22Rv1 (cell line): ENCODE measurements around the gene SCAF11.

ENCODE experiments used
- H3K27ac ChIP-seq: fragments of 450-650 bp; 2 replicates; pipeline ENCODE4 v1.5.1; 2017
- ZFX ChIP-seq: fragments of 450-650 bp; IDR thresholded peaks from 2 replicates; pipeline ENCODE4 v1.6.1; 2017; ENCODE audit warnings: antibody characterized with exemption, borderline replicate concordance
- TF ChIP-seq, protein P1 (sequence below): fragments of 450-650 bp; IDR thresholded peaks from 2 replicates; pipeline ENCODE4 v1.5.1; 2017; ENCODE audit warnings: mild to moderate bottlenecking

The SCAF11 gene

DNA sequence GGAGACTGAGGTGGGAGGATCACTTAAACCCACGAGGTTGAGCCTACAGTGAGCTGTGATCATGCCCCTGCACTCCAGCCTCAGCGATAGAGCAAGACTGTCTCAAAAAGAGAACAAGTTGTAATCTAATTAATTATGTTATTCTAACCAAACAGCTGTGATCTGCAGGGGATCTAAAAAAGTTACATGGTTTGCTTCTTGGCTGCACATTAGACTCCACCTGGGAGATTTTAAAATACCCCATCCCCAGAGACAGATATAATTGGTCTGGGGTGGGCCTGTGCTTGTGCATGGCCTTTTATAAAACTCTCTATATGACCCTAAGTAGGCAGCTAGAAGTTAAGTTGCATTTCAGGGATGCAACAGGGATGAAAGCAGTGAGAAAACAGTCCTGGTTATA is 76.7 kb downstream of the SCAF11 start:
- no peak overlapping the region for H3K27ac ChIP-seq
- TF ChIP-seq, protein P1, sequence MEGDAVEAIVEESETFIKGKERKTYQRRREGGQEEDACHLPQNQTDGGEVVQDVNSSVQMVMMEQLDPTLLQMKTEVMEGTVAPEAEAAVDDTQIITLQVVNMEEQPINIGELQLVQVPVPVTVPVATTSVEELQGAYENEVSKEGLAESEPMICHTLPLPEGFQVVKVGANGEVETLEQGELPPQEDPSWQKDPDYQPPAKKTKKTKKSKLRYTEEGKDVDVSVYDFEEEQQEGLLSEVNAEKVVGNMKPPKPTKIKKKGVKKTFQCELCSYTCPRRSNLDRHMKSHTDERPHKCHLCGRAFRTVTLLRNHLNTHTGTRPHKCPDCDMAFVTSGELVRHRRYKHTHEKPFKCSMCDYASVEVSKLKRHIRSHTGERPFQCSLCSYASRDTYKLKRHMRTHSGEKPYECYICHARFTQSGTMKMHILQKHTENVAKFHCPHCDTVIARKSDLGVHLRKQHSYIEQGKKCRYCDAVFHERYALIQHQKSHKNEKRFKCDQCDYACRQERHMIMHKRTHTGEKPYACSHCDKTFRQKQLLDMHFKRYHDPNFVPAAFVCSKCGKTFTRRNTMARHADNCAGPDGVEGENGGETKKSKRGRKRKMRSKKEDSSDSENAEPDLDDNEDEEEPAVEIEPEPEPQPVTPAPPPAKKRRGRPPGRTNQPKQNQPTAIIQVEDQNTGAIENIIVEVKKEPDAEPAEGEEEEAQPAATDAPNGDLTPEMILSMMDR, result no peak
- no peak for TF ChIP-seq ZFX

DNA sequence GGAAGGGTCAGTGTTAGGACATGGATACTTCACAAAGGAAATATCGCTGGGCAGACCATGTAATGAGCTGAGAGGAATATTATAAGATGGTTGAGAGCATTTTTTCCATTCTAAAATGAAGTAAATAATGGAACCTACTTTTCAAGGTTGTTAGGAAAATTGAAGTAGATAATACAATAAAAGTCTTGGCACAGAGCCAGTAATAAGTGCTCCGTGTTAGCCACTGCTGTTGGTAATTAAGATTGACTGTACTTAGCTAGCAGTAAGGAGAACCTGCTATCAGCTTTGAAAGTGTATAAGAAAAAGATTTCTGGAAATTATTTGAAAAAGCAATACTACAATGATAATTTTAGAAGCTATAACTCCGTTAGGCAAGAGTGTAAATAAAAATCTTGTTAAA is 77.6 kb downstream of the SCAF11 start:
- no peak overlapping the region for H3K27ac ChIP-seq
- no peak for TF ChIP-seq ZFX
- TF ChIP-seq, protein P1, result no peak

GRCh38 chr12:45909041-45909713 is 81.2 kb downstream of the SCAF11 start:
- TF ChIP-seq, protein P1, result no peak
- no peak for TF ChIP-seq ZFX

DNA sequence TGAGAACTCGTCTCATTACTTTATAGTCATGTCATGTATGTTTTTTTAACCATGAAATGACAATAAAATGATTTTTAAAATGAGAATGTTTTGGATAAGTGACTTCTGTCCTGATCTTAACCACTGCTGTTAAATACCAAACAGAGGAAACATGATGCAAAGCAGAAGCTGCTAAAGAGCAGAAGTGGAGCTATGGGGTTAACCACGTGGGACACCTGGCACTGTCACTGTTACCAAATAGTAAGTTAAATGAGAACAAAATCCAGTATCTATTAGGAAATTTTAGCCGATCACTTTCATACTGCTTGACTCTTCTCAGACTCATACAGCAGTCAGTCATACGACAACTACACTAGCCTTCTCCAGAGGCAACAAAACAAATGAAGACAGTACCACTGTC is 82.4 kb downstream of the SCAF11 start:
- no peak for TF ChIP-seq ZFX
- TF ChIP-seq, protein P1, result no peak
- no peak overlapping the region for H3K27ac ChIP-seq

More at GRCh38 chr12:45909041-45909713, 81.2 kb downstream of the SCAF11 start:
- H3K27ac ChIP-seq, result no peak overlapping the region

- TF ChIP-seq, protein P1, result no peak
- TF ChIP-seq ZFX, result no peak
- H3K27ac ChIP-seq, result no peak overlapping the region
These were observed 92.3 kb downstream of the SCAF11 start for GRCh38 chr12:45898094-45898493.

GRCh38 chr12:45895961-45896360 is 94.4 kb downstream of the SCAF11 start:
- TF ChIP-seq, protein P1, result no peak
- TF ChIP-seq ZFX, result no peak
- H3K27ac ChIP-seq, result no peak overlapping the region

GRCh38 chr12:45893240-45893639 is 97.1 kb downstream of the SCAF11 start:
- TF ChIP-seq, protein P1, result peak; percentile 45
- no peak for TF ChIP-seq ZFX
- no peak overlapping the region for H3K27ac ChIP-seq
